ENCODE results near the gene F2R.
A peak's percentile ranks its signal among the peaks of the same experiment; 100 is the strongest.
"Not testable (repeated sequence)": the region's sequence is repeated elsewhere in the genome, so short reads cannot be mapped to it uniquely, and the experiment has no call there.

Gene F2R

DNA sequence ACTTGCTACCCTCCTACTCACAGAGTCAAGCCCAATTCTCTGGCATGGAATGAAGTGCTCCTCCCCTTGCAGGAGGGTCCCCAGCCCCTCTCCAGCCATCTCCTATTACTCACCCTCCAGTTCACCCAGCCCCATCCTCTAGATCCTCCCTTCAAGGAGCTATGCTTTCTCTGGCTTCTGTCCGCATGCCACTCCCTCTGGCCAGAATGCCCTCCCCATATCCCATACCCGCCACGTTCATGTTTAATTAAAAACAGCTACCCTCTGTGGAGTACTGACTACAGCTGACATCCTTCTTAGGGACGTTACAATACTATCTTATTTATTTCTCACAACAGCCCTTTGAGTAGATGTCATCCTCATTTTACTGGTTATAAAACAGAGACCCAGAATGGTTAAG, 3.0 kb downstream of the F2R start:
- no peak for DNase-seq (ENCODE audit: low spot score)

DNA sequence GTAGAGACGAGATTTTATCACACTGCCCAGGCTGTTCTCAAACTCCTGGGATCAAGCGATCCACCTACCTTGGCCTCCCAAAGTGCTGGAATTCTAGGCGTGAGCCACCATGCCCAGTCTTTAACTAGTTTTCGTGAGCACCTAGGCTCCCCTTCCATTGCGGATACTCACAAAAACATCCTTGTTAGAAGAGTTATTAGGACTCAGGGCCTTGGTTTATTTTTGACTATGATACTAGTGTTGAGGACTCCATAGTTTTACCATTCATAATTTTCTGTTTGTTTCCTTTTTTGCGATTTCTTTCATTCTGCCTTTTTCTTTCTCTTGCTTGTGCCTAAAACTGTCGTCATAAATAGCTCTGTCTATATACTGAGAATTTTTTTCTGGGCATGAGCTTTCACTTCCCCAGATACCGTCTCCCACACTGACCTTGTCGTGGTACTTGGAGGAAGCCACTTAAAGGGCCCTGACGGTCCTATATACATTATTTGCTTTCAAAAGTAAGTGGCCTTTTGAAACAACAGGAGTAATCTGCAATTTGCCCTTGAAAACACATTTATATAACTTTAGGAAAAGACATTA, 5.2 kb downstream of the F2R start:
- DNase-seq (ENCODE audit: low spot score), result peak; percentile 13

GRCh38 chr5:76723266-76723665, 7.3 kb downstream of the F2R start:
- DNase-seq (ENCODE audit: low spot score), result no peak

GRCh38 chr5:76723906-76724305, 8.0 kb downstream of the F2R start:
- DNase-seq (ENCODE audit: low spot score), result no peak

- DNase-seq (ENCODE audit: low spot score), result no peak
Observed at GRCh38 chr5:76724871-76725270, 8.9 kb downstream of the F2R start.

DNA sequence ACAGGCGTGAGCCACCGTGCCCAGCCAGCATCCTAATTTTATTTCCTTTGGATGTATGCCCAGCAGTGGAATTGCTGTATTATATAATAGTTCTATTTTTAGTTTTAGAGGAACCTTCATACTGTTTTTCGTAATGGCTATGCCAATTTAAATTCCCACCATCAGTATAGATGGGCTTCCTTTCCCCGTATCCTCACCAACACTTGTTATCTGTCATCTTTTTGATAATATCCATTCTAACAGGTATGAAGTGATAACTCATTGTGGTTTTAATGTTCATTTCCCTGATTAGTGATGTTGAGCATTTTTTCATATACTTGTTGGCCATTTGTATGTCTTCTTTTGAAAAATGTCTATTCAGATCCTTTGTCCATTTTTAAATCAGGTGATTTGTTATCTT, 13.0 kb downstream of the F2R start:
- no peak for DNase-seq (ENCODE audit: low spot score)

DNA sequence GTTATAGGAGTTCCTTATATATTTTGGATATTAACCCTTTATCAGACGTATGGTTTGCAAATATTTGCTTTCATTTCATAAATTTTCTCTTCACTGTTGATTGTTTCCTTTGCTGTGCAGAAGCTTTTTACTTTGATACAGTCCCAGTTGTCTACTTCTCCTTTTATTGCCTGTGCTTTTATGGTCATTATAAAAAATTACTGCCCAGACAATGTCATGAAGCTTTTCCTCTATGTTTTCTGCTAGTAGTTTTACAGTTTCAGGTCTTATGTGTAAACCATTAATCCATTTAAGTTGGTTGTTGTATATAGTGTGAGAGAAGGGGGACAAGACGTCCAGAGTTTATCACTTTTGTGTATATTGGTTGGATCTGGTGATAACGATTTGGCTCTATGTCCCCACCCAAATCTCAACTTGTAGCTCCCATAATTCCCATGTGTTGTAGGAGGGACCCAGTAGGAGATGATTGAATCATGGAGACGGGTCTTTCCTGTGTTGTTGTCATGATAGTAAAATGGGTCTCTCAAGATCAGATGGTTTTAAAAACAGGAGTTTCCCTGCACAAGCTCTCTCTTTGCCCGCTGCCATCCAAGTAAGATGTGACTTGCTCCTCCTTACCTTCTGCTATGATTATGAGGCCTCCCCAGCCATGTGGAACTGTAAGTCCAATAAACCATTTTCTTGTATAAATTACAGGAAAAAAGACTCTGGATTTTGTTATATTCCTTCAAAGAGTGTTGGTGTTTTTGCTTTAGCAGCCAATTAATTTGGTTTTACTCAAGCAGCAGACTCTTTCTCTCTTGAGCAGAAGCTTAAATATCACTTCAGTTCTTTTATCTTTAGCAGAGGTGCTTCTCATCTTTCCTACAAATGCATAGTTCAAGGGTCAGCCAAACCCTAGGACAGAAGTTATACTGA, 13.7 kb downstream of the F2R start:
- no peak for DNase-seq (ENCODE audit: low spot score)

DNA sequence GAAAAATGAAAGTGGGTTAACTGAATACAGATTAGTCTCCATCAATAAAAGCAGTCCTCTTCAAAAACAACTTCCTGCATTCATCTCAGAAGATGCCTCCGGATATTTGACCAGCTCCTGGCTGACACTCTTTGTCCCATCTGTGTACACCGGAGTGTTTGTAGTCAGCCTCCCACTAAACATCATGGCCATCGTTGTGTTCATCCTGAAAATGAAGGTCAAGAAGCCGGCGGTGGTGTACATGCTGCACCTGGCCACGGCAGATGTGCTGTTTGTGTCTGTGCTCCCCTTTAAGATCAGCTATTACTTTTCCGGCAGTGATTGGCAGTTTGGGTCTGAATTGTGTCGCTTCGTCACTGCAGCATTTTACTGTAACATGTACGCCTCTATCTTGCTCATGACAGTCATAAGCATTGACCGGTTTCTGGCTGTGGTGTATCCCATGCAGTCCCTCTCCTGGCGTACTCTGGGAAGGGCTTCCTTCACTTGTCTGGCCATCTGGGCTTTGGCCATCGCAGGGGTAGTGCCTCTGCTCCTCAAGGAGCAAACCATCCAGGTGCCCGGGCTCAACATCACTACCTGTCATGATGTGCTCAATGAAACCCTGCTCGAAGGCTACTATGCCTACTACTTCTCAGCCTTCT, 16.6 kb downstream of the F2R start:
- no peak for DNase-seq (ENCODE audit: low spot score)

GRCh38 chr5:76733049-76733417, 17.1 kb downstream of the F2R start:
- no peak for DNase-seq (ENCODE audit: low spot score)

DNA sequence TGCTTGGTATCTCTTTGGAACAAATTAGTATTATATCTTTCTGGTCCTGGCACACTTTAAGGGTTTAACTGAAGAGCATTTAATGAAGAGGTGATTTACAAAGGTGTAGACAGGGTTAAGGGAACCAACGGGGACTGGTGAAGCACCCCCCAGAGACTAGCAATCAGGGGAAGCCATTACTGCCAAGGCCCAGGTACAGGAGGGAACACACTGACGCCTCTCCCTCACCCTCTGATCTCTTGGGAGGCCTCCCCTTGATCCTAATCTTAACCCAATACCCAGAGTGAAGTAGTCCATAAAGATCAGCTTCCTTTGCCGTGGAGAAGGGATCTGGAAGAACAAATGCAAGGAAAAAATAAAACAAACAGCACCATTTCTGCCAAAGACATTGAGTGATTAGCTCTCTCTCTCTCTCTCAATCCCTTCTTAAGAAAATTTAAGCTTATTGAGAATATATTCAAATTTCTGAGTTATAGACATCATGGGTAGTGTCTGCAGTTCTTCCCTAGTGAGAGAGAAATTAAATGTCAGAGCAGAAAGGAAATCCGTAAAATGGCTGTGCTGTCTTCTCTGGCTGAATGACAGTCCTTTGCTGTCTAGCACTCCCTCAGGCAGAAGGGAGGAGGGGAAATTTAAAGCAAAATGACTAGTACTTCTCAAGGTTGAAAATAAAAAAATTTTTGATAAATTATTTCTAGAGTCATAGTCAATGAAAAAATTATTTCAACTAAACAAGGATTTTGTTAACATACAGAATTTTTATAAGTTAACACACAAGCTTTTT, 20.0 kb downstream of the F2R start:
- DNase-seq (ENCODE audit: low spot score), result no peak

DNA sequence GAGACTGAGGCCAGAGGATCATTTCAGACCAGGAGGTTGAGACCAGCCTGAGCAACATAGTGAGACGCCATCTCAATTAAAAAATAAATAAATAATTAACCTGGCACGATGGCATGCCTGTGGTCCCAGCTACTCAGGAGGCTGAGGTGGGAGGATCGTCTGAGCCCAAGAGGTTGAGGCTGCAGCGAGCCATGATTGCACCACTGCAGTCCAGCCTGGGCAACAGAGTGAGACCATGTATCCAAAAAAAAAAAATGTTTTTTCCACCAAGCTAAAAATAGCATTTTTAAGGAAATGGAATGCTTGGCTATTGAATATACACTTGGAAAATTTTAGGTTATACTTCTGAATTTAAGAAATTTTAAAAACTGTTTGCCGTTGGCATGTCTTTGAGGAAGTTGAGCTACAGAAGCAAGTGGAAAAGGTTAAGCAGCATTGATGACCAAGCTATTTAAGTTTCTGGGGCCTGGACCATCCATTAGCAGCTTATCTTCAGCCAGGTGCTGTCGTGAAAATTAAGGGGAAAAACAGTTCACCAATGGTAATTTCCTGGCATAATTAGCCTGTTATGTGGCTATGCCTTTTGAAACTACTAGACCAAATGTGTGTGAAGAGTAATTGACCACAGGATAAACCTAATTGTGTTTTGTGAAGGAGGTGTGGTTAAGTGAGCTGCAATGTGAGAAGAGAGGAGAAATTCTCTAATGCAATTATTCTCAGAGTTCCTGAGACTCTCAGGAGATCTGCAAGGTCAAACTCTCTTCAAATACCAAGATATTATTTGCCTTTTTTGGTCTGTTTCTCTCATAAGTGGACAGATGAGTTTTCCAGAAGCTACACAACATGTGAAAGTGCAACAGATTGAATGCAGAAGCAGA, 21.0 kb downstream of the F2R start:
- DNase-seq (ENCODE audit: low spot score), result no peak

GRCh38 chr5:76737846-76738245, 21.9 kb downstream of the F2R start:
- DNase-seq (ENCODE audit: low spot score), result no peak

GRCh38 chr5:76741506-76741905, 25.6 kb downstream of the F2R start:
- not testable (repeated sequence) for DNase-seq (ENCODE audit: low spot score)

DNA sequence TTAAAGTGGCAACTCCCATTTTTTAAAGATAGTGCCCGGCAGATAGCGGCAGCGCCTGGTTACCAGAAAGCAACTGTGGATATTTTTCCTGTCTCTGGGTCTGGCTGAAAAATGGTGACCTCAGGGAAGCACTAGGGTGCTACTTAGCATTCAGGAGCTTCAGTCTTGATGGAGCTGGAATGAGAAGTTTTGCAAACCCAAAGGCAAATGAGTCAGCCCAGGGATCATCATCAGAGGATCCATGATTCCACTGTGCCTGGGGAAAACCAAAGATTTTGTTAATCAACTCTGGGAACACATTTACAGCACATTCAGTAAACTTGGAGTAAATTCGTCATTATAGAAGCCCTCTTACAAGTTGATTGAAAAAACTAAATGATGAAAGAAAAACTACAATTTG, 26.7 kb downstream of the F2R start:
- no peak for DNase-seq (ENCODE audit: low spot score)

- DNase-seq (ENCODE audit: low spot score), result no peak
Observed at GRCh38 chr5:76744632-76745031, 28.7 kb downstream of the F2R start.

- no peak for DNase-seq (ENCODE audit: low spot score)
Observed at GRCh38 chr5:76745670-76746069, 29.7 kb downstream of the F2R start.

- DNase-seq (ENCODE audit: low spot score), result no peak
Observed at GRCh38 chr5:76746677-76747076, 30.8 kb downstream of the F2R start.

DNA sequence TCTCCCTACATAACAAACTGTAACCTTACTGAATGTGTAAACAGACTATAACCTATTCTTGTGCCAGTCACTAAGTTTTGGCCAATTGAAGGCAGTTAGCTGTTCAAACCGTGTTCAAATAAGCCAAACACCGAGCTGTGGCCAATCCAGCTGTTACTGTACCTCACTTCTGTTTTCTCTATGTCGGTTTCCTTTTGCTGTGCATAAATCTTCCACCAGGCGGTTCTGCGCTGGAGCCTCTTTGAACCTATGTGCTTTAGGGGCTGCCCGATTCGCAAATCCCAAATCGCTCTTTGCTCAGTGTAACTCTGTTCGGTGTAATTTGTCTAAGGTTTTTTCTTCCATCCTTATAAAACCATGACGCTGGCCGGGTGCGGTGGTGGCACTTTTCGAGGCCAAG, 31.8 kb downstream of the F2R start:
- DNase-seq (ENCODE audit: low spot score), result no peak

GRCh38 chr5:76751291-76751690, 35.4 kb downstream of the F2R start:
- no peak for DNase-seq (ENCODE audit: low spot score)

GRCh38 chr5:76754668-76755078, 38.7 kb downstream of the F2R start:
- no peak for DNase-seq (ENCODE audit: low spot score)
